Measurements from ENCODE around the gene GAS7. TPM values are rescaled to one million over a fixed set of nuclear protein-coding genes. Genes with fewer than 3 reads are reported as not detected.

The GAS7 gene
- total RNA-seq, 5 donors from 2014 or later (not counting 1 experiment from before 2014, with no cell fraction given): 0.93 to 10.5 (median 3.8) TPM

DNA sequence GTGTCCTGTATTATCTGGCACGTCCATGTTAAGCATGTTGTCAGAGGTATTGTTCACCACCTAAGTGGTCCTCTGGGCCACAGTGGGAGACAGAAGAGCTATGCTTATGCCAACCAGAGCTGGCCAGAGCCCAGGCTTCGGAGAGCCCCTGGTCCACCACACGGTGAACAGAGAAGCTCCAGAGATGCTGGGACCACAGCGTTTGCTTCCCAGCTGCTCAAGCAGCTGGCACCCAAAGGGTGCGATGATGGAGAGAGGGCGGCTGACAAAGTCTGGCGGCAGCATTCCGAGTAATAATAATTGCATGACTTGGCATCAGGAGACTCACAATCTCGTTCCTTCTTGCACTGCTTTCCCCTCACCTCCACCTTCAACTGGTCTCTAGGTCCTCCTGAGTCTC lies 257.6 kb downstream of the GAS7 start:
- ATAC-seq (replicated peaks in 1 of 4): no peak
- Histone ChIP-seq H3K4me1 (ENCODE audit: control insufficient read depth in 1 of 2, extremely low read depth in 1 of 2, insufficient read depth in 2 of 2, low read length in 2 of 2) (no peaks in the 10 kb centered on the region), H3K27ac (ENCODE audit: low read length) (no peak overlapping the region), H3K27me3 (replicated peaks in 1 of 2; ENCODE audit: control insufficient read depth in 2 of 2, extremely low read depth in 1 of 2, insufficient read depth in 2 of 2, low read length in 1 of 2) (no peaks in the 10 kb centered on the region), H3K9me3 (no peaks in the 10 kb centered on the region), H3K4me3 (ENCODE audit: control insufficient read depth in 1 of 2, extremely low read depth in 1 of 2, low read length in 1 of 2) (no peak overlapping the region), H3K36me3 (ENCODE audit: control insufficient read depth in 2 of 2, extremely low read depth in 1 of 2, insufficient read depth in 1 of 2, low read length in 1 of 2) (no peaks in the 10 kb centered on the region)
- Mint-ChIP-seq H3K4me1 (no peaks in the 10 kb centered on the region), H3K36me3 (peaks cover 10% of the 10 kb centered on the region), H3K27ac (no peak overlapping the region), H3K27me3 (no peaks in the 10 kb centered on the region), H3K4me3 (no peak overlapping the region), H3K9me3 (peaks cover 0 to 8% (median 2%) of the 10 kb centered on the region in 3 donors)
- ChIA-PET CTCF (no interaction called here), POLR2A (no interaction called here)
- 89% methylated on average over 8 of the region's 9 CpGs for WGBS (ENCODE audit: insufficient coverage)
- no peak for DNase-seq

DNA sequence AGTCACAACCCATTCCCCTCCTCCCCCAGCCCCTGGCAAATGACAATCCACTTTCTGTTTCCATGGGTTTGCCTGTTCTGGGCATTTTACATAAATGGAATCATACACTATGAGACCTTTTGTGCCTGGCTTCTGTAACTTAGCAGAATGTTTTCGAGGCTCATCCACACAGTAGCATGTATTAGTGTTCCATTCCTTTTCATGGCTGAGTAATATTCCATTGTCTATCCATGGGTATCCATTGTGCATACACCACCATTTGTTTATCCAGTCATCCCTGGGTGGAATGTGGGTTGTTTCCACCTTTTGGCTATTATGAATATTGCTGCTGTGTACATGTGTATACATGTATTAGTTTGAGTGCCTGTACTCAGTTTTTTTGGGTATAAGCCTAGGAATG lies 259.6 kb downstream of the GAS7 start:
- H3K36me3 ChIP-seq (ENCODE audit: control insufficient read depth in 2 of 2, extremely low read depth in 1 of 2, insufficient read depth in 1 of 2, low read length in 1 of 2): no peaks in the 10 kb centered on the region
- H3K4me3 ChIP-seq (ENCODE audit: control insufficient read depth in 1 of 2, extremely low read depth in 1 of 2, low read length in 1 of 2): no peak overlapping the region
- DNase-seq (no peak), ATAC-seq (replicated peaks in 1 of 4) (no peak)
- no peaks in the 10 kb centered on the region for H3K4me1 ChIP-seq (ENCODE audit: control insufficient read depth in 1 of 2, extremely low read depth in 1 of 2, insufficient read depth in 2 of 2, low read length in 2 of 2)
- 60% methylated on average over 1 of the region's 1 CpG for WGBS (ENCODE audit: insufficient coverage)
- no peak overlapping the region for H3K27ac ChIP-seq (ENCODE audit: low read length)
- ChIA-PET CTCF (no interaction called here), POLR2A (no interaction called here)
- H3K9me3 ChIP-seq: no peaks in the 10 kb centered on the region
- Mint-ChIP-seq H3K4me1 (no peaks in the 10 kb centered on the region), H3K27ac (no peak overlapping the region), H3K27me3 (no peaks in the 10 kb centered on the region), H3K36me3 (peaks cover 10% of the 10 kb centered on the region), H3K4me3 (no peak overlapping the region), H3K9me3 (peaks cover 0 to 8% (median 2%) of the 10 kb centered on the region in 3 donors)
- no peaks in the 10 kb centered on the region for H3K27me3 ChIP-seq (replicated peaks in 1 of 2; ENCODE audit: control insufficient read depth in 2 of 2, extremely low read depth in 1 of 2, insufficient read depth in 2 of 2, low read length in 1 of 2)

DNA sequence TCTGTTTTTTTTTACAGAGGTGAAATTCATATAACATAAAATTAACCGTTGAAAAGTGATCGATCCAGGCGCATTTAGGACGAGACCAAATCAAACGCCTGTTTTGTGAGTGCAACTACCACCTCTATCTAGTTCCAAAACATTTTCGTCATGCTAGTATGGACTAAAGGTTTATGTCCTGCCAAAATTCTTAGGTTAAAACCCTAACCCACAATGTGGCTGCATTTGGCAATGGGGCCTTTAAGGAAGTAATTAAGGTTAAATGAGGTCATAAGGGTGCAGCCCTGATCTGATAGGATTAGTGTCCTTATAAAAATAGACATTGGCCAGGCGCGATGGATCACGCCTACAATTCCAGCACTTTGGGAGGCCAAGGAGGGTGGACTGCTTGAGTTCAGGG lies 260.5 kb downstream of the GAS7 start:
- H3K36me3 ChIP-seq (ENCODE audit: control insufficient read depth in 2 of 2, extremely low read depth in 1 of 2, insufficient read depth in 1 of 2, low read length in 1 of 2): no peaks in the 10 kb centered on the region
- POLR2A ChIA-PET: no interaction called here
- no peak for ATAC-seq (replicated peaks in 1 of 4)

DNA sequence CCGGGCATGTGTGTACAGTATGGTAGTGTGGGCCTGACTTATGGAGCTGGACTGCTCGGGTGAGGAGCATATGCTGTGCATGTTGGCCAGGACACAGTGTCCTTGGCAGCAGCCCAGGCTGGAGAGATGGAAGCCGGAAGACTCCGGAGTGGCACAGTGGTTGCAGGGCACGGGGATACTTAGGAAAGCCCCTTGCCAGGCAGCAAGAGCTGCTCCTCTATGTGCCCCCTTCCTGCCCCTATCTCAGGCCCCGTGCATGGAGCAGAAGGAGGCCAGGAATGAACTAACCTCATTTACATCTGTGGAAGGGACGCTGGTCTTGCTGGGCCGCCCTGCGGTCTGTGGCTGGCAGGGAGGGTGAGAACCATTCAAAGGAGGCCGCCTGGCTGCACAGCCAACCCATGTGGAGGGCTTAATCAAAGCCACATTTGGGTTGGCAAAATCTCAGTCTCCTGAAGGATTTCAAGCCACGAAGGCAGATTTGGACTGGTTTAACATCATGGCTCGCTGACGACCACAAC lies 261.1 kb downstream of the GAS7 start:
- 91% methylated on average over 11 of the region's 13 CpGs for WGBS (ENCODE audit: insufficient coverage)
- H3K27ac ChIP-seq (ENCODE audit: low read length): no peak overlapping the region
- Mint-ChIP-seq H3K4me3 (no peak overlapping the region), H3K27ac (no peak overlapping the region), H3K9me3 (peaks cover 0 to 8% (median 2%) of the 10 kb centered on the region in 3 donors), H3K27me3 (no peaks in the 10 kb centered on the region), H3K36me3 (peaks cover 10% of the 10 kb centered on the region), H3K4me1 (no peaks in the 10 kb centered on the region)
- DNase-seq (no peak), ATAC-seq (replicated peaks in 1 of 4) (no peak)
- H3K27me3 ChIP-seq (replicated peaks in 1 of 2; ENCODE audit: control insufficient read depth in 2 of 2, extremely low read depth in 1 of 2, insufficient read depth in 2 of 2, low read length in 1 of 2): no peaks in the 10 kb centered on the region
- H3K4me3 ChIP-seq (ENCODE audit: control insufficient read depth in 1 of 2, extremely low read depth in 1 of 2, low read length in 1 of 2): no peak overlapping the region
- no peaks in the 10 kb centered on the region for H3K4me1 ChIP-seq (ENCODE audit: control insufficient read depth in 1 of 2, extremely low read depth in 1 of 2, insufficient read depth in 2 of 2, low read length in 2 of 2)
- H3K36me3 ChIP-seq (ENCODE audit: control insufficient read depth in 2 of 2, extremely low read depth in 1 of 2, insufficient read depth in 1 of 2, low read length in 1 of 2): no peaks in the 10 kb centered on the region
- no peaks in the 10 kb centered on the region for H3K9me3 ChIP-seq
- CTCF ChIA-PET: no interaction called here
- POLR2A ChIA-PET: no interaction called here

More for the DNA sequence above, 260.5 kb downstream of the GAS7 start:
- no peak overlapping the region for H3K4me3 Mint-ChIP-seq
- peaks cover 10% of the 10 kb centered on the region for H3K36me3 Mint-ChIP-seq
- no peaks in the 10 kb centered on the region for H3K4me1 Mint-ChIP-seq
- peaks cover 0 to 8% (median 2%) of the 10 kb centered on the region in 3 donors for H3K9me3 Mint-ChIP-seq
- Histone ChIP-seq H3K4me1 (ENCODE audit: control insufficient read depth in 1 of 2, extremely low read depth in 1 of 2, insufficient read depth in 2 of 2, low read length in 2 of 2) (no peaks in the 10 kb centered on the region), H3K27ac (ENCODE audit: low read length) (no peak overlapping the region), H3K4me3 (ENCODE audit: control insufficient read depth in 1 of 2, extremely low read depth in 1 of 2, low read length in 1 of 2) (no peak overlapping the region), H3K9me3 (no peaks in the 10 kb centered on the region), H3K27me3 (replicated peaks in 1 of 2; ENCODE audit: control insufficient read depth in 2 of 2, extremely low read depth in 1 of 2, insufficient read depth in 2 of 2, low read length in 1 of 2) (no peaks in the 10 kb centered on the region)
- CTCF ChIA-PET: no interaction called here
- H3K27ac Mint-ChIP-seq: no peak overlapping the region
- 100% methylated on average over 2 of the region's 9 CpGs for WGBS (ENCODE audit: insufficient coverage)
- DNase-seq: no peak
- no peaks in the 10 kb centered on the region for H3K27me3 Mint-ChIP-seq

DNA sequence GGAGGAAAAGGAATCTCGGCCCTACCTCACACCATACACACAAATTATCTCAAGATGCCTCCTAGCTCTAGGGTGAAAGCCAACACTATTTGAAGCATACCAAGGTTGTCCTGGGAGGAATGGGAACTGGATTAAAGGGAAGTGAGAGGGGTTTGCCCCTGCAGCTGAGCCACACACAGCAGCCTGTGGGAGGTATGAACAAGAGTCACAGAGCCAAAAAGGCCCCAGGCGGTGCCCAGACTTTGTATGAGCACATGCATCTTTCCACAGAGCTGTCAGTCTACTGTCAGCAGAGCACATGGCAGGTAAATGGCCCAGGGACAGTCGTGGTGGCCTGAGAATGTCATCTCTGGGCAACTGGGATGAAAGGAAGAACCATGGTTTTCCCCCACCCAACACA lies 262.3 kb downstream of the GAS7 start:
- Histone ChIP-seq H3K4me3 (ENCODE audit: control insufficient read depth in 1 of 2, extremely low read depth in 1 of 2, low read length in 1 of 2) (no peak overlapping the region), H3K36me3 (ENCODE audit: control insufficient read depth in 2 of 2, extremely low read depth in 1 of 2, insufficient read depth in 1 of 2, low read length in 1 of 2) (no peaks in the 10 kb centered on the region), H3K4me1 (ENCODE audit: control insufficient read depth in 1 of 2, extremely low read depth in 1 of 2, insufficient read depth in 2 of 2, low read length in 2 of 2) (no peaks in the 10 kb centered on the region), H3K27me3 (replicated peaks in 1 of 2; ENCODE audit: control insufficient read depth in 2 of 2, extremely low read depth in 1 of 2, insufficient read depth in 2 of 2, low read length in 1 of 2) (peaks cover 0 to 2% of the 10 kb centered on the region in 2 experiments), H3K27ac (ENCODE audit: low read length) (no peak overlapping the region), H3K9me3 (no peaks in the 10 kb centered on the region)
- no peak overlapping the region for H3K4me3 Mint-ChIP-seq
- ChIA-PET POLR2A (no interaction called here), CTCF (no interaction called here)
- H3K4me1 Mint-ChIP-seq: no peaks in the 10 kb centered on the region
- peaks cover 6% of the 10 kb centered on the region for H3K36me3 Mint-ChIP-seq
- no peak overlapping the region for H3K27ac Mint-ChIP-seq
- ATAC-seq (replicated peaks in 1 of 4) (no peak), DNase-seq (no peak)
- no peaks in the 10 kb centered on the region for H3K27me3 Mint-ChIP-seq
- 90% methylated on average over 1 of the region's 3 CpGs for WGBS (ENCODE audit: insufficient coverage)
- peaks cover 0 to 8% (median 2%) of the 10 kb centered on the region in 3 donors for H3K9me3 Mint-ChIP-seq

DNA sequence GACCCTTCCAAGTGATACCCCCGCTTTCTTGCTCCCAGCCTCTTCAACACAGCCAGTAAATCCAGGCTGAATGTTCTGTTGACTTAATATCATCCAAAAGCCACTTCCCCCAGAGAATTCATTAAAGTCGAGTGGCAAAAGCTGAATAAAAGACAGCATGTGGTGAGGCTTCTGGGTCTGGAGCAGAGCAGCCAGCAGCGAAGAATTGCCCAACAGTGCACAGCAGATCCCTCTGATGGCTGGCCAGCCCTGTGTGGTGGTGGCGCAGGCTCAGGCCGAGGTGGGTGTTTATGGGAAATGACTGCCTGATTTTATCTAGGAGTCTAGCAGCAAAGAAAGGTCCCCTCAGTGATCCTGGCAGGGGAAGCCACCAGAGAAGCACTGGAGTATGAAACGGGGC lies 263.0 kb downstream of the GAS7 start:
- Mint-ChIP-seq H3K4me1 (no peaks in the 10 kb centered on the region), H3K36me3 (peaks cover 3% of the 10 kb centered on the region), H3K27ac (no peak overlapping the region), H3K27me3 (no peaks in the 10 kb centered on the region), H3K9me3 (peaks cover 0 to 8% (median 2%) of the 10 kb centered on the region in 3 donors), H3K4me3 (no peak overlapping the region)
- CTCF ChIA-PET: interaction anchor here in 1 of 2 donors (1.3 kb wide), 1 partner anchor 11 kb away, joined by 4 read pairs; no protein-coding TSS in a partner anchor
- ATAC-seq (replicated peaks in 1 of 4) (no peak), DNase-seq (no peak)
- H3K27ac ChIP-seq (ENCODE audit: low read length): no peak overlapping the region
- no peak overlapping the region for H3K4me3 ChIP-seq (ENCODE audit: control insufficient read depth in 1 of 2, extremely low read depth in 1 of 2, low read length in 1 of 2)
- WGBS (ENCODE audit: insufficient coverage): 82% methylated on average over 5 of the region's 6 CpGs
- peaks cover 0 to 2% of the 10 kb centered on the region in 2 experiments for H3K27me3 ChIP-seq (replicated peaks in 1 of 2; ENCODE audit: control insufficient read depth in 2 of 2, extremely low read depth in 1 of 2, insufficient read depth in 2 of 2, low read length in 1 of 2)
- POLR2A ChIA-PET: no interaction called here
- no peaks in the 10 kb centered on the region for H3K4me1 ChIP-seq (ENCODE audit: control insufficient read depth in 1 of 2, extremely low read depth in 1 of 2, insufficient read depth in 2 of 2, low read length in 2 of 2)
- no peaks in the 10 kb centered on the region for H3K9me3 ChIP-seq
- no peaks in the 10 kb centered on the region for H3K36me3 ChIP-seq (ENCODE audit: control insufficient read depth in 2 of 2, extremely low read depth in 1 of 2, insufficient read depth in 1 of 2, low read length in 1 of 2)

DNA sequence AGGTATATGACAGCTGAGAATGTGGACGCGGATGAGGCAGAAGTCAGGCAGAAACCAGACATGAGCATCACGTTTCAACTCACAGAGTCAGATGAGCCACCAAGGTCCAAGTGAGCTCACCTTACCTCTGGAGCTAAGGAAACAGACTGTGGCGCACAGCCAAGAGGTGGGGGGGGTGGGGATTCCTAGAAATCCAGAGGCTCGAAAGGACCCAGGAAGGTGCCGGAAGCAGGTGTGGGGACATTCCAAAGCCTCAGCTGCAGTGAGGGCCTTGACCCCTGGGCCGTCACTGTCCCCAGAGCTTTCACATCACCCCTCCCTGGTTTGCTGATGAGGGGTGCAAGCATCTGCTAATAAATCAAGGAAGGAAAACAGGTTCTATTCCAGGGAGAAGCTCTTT lies 264.1 kb downstream of the GAS7 start:
- Mint-ChIP-seq H3K4me1 (no peaks in the 10 kb centered on the region), H3K36me3 (no peaks in the 10 kb centered on the region), H3K4me3 (no peak overlapping the region), H3K9me3 (peaks cover 0 to 8% (median 2%) of the 10 kb centered on the region in 3 donors), H3K27me3 (no peaks in the 10 kb centered on the region), H3K27ac (no peak overlapping the region)
- ChIA-PET CTCF (interaction anchor here (0.6 to 1.3 kb wide), 3 partner anchors 10 to 140 kb away, joined by 3 to 4 read pairs (median 4); no protein-coding TSS in a partner anchor), POLR2A (no interaction called here)
- Histone ChIP-seq H3K9me3 (no peaks in the 10 kb centered on the region), H3K4me1 (ENCODE audit: control insufficient read depth in 1 of 2, extremely low read depth in 1 of 2, insufficient read depth in 2 of 2, low read length in 2 of 2) (no peaks in the 10 kb centered on the region), H3K4me3 (ENCODE audit: control insufficient read depth in 1 of 2, extremely low read depth in 1 of 2, low read length in 1 of 2) (no peak overlapping the region), H3K27ac (ENCODE audit: low read length) (no peak overlapping the region), H3K36me3 (ENCODE audit: control insufficient read depth in 2 of 2, extremely low read depth in 1 of 2, insufficient read depth in 1 of 2, low read length in 1 of 2) (no peaks in the 10 kb centered on the region), H3K27me3 (replicated peaks in 1 of 2; ENCODE audit: control insufficient read depth in 2 of 2, extremely low read depth in 1 of 2, insufficient read depth in 2 of 2, low read length in 1 of 2) (peaks cover 0 to 2% of the 10 kb centered on the region in 2 experiments)
- DNase-seq: no peak
- no peak for ATAC-seq (replicated peaks in 1 of 4)
- WGBS (ENCODE audit: insufficient coverage): 67% methylated on average over 1 of the region's 7 CpGs
